HG02588 (cell line): ENCODE data around the gene MCCD1.

Source experiments
- ATAC-seq: cut with Tn5 transposase; IDR thresholded peaks from one replicate; pipeline ENCODE4 v1.9.1; 2021; ENCODE audit warnings: mild to moderate bottlenecking, moderate library complexity; ENCODE audit not compliant: unreplicated experiment

The MCCD1 gene

GRCh38 chr6:31510007-31510406 is 18.8 kb upstream of the MCCD1 start:
- ATAC-seq, result no peak

- ATAC-seq, result no peak
Observed at GRCh38 chr6:31513456-31514165, 15.2 kb upstream of the MCCD1 start.

GRCh38 chr6:31521835-31522234 is 6.9 kb upstream of the MCCD1 start:
- ATAC-seq, result no peak

- ATAC-seq, result no peak
Observed at GRCh38 chr6:31525553-31525931, 3.2 kb upstream of the MCCD1 start.

- ATAC-seq, result no peak
Observed at GRCh38 chr6:31525932-31526591, 2.7 kb upstream of the MCCD1 start.

GRCh38 chr6:31528307-31528777 is 420 bp upstream of the MCCD1 start:
- ATAC-seq, result no peak

- no peak for ATAC-seq
Observed at GRCh38 chr6:31529329-31530150, 778 bp downstream of the MCCD1 start.

- no peak for ATAC-seq
Observed at GRCh38 chr6:31530659-31531058, 1.9 kb downstream of the MCCD1 start.

- no peak for ATAC-seq
Observed at GRCh38 chr6:31531162-31531561, 2.4 kb downstream of the MCCD1 start.

- no peak for ATAC-seq
Observed at GRCh38 chr6:31531771-31532643, 3.2 kb downstream of the MCCD1 start.

- ATAC-seq, result no peak
Observed at GRCh38 chr6:31532644-31533454, 4.1 kb downstream of the MCCD1 start.

- no peak for ATAC-seq
Observed at GRCh38 chr6:31533455-31533841, 4.7 kb downstream of the MCCD1 start.

- no peak for ATAC-seq
Observed at GRCh38 chr6:31534011-31534410, 5.2 kb downstream of the MCCD1 start.

- ATAC-seq, result no peak
Observed at GRCh38 chr6:31534521-31535040, 5.8 kb downstream of the MCCD1 start.

GRCh38 chr6:31535538-31536324 is 7.0 kb downstream of the MCCD1 start:
- no peak for ATAC-seq

- ATAC-seq, result no peak
Observed at GRCh38 chr6:31538805-31539400, 10.1 kb downstream of the MCCD1 start.

GRCh38 chr6:31540640-31541039 is 11.9 kb downstream of the MCCD1 start:
- no peak for ATAC-seq

GRCh38 chr6:31541059-31541657 is 12.4 kb downstream of the MCCD1 start:
- ATAC-seq, result no peak
